NK-92 (cell line): Measurements from ENCODE around the gene DGKB.

Experiments used
- DNase-seq: peaks from one replicate; lab custom pipeline; 2025; ENCODE audit not compliant: unreplicated experiment; lab: John Stamatoyannopoulos, UW

DGKB gene

DNA sequence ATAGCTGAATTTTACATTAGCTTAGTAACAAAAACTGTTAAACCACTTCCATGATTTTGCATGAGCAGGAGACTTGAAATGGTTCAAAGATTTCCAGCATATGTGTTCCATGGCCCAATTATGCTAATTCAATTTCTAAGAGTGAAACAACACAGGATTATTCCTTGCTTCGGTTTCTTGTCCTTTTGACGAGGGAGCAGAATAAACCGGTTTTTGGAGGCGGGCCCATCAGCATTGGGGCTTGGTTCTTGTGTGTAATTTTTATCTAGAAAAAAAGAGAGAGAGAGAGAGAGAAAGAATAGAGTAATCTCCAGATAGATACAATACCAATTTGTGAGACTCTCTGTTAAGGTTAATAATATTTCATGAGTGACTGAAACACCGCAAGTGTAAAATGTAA, 753.6 kb downstream of the DGKB start:
- no peak for DNase-seq

DNA sequence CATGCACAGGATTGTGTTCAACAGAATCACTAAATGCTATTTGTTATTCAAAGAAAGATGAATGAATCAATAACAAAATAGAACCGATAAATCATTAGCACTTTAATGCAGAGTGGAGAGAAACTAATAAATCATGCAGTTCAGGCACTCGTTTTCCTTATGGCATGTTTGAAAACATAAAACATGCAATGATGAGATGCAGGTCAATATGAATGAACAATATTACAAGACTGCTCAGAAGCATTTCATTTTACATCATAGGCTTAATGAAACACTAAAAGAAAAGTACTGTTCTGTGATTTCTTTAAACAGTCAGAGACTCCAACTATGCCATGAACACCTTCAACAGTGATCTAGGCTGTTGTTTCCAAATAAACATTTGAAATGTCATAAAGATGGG, 755.0 kb downstream of the DGKB start:
- DNase-seq = no peak

- no peak for DNase-seq
Measured at GRCh38 chr7:14144538-14144937, 758.0 kb downstream of the DGKB start.

DNA sequence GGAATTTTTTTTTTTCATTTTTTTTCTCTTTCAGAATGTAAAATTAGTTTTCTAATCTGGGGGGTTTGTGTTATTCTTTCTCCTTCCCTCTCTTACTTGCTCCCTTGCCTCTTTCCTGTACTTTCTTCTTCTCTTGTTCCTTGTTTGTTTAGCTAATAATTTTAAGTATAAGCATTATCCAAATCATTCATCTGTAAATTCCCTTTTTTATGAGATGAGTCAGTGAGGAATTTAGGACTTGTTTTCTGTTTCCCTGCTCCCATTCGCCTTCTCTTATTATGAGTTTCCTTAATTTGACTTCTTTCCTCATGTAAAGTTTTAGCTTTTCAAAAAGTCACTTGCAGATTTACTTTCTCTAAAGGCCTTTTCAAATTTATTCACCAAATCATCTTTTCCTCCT, 758.4 kb downstream of the DGKB start:
- no peak for DNase-seq

- DNase-seq = no peak
Measured at GRCh38 chr7:14137676-14138075, 764.9 kb downstream of the DGKB start.

- DNase-seq = no peak
Measured at GRCh38 chr7:14133752-14134151, 768.8 kb downstream of the DGKB start.

DNA sequence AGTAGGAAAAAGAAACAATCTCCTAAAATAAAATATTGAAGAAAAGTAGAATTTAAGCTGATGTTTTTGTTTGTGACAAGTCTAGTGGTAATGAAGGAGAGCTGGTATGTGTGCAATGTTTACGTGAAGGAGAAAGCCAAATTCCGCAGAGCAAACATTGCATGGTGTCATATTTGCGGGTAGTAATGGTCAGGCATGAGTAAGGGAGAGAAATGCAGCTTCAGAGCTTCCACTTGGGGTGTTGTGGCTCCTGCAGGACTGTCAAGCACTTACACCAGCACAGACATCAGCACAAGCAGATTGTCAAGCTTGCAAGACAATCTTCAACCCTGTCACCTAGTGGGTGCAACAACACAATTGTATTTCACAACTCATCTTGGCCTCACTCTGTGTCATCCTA, 776.6 kb downstream of the DGKB start:
- no peak for DNase-seq

DNA sequence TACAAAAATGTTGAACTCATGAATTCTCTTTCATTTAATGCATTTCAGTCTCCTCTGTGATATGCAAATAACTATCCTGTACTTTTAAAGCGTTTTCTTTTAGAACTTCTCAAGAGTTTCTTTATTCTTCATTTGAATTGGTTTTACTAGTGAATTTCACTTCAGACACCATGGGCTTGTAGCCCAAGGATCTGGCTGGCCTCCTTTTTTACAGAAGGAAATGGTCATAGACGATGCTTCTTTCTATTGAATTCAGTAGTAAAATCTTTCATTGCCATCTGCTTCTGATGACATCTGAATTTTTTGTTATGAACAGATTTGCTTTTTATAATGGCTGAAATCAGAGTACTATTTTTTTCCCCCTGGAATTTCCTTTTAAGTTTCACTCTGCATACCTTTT, 777.8 kb downstream of the DGKB start:
- DNase-seq = no peak

- no peak for DNase-seq
Measured at GRCh38 chr7:14123923-14124322, 778.6 kb downstream of the DGKB start.

- DNase-seq = no peak
Measured at GRCh38 chr7:14115701-14116100, 786.9 kb downstream of the DGKB start.

- DNase-seq = no peak
Measured at GRCh38 chr7:14104861-14105260, 797.7 kb downstream of the DGKB start.

- no peak for DNase-seq
Measured at GRCh38 chr7:14096159-14096558, 806.4 kb downstream of the DGKB start.

- DNase-seq = no peak
Measured at GRCh38 chr7:14095233-14095950, 807.2 kb downstream of the DGKB start.
